GM19099 (cell line): ENCODE results near the gene TFAP2D.

Experiments used
- POLR2A ChIP-seq: IDR thresholded peaks from 3 replicates; pipeline ENCODE4 v1.6.1; 2011; ENCODE audit warnings: low read depth; ENCODE audit not compliant: insufficient read length; ENCODE audit errors: extremely low read depth

Gene TFAP2D

DNA sequence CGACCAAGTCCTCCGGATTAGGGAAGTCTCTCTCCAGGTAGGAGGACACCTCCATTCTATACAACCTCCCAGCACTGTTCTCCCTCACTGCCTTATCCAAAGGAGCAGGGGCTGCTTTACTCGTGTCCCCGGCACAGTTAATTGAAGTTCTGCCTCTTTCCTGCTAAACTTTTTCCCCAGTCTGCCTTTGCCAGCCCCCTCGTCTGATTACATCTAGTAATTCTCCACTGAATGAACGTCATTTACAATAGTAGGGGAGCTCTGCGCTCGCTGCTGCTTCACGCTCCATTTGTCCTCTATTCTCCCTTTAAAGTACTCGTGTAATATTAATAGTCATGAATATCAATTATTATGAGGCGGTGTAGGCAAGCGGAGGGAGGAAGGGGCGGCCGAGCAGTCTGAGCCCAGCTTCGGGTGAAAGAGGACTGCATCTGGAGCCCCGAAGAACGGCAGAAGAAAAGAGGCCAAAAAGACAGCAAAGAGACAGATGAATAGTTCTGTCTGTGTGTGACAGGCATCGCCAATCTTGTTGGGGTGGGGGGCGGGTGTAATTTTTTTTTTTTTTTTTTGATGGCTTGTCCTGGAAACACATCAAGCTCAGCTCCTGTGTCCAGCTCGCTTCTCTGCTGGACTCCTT lies 108.2 kb downstream of the TFAP2D start:
- TF ChIP-seq POLR2A = no peak

DNA sequence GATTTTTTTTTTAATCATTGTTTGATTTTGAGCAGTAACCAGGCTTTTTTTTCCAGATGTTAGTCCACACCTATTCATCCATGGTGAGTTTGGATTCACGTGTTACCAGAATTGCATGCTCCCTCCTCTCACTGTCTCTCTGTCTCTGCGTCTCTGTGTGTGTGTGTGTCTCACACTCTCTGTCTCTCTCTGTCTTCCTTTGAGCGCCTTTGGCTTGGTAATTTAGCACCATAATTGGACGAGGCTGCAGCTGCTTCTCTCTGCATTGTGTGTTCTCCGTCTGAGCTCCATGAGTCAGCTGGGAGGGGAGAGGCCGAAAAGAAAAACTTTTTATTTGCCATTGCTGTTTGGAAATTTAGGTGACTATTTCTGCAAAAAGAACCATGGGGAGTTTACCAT lies 108.8 kb downstream of the TFAP2D start:
- TF ChIP-seq POLR2A = no peak
